MM.1S (cell line): ENCODE measurements around the gene VAV2.

Experiments
- DNase-seq: peaks from one replicate; pipeline ENCODE4 v3.0.0-alpha.2; 2015
- H2AFZ ChIP-seq: fragments of 300-600 bp; sonication (generic); 2 replicates; pipeline ENCODE4 v1.6.0; 2016; ENCODE audit warnings: antibody characterized with exemption, low read length
- H3F3A ChIP-seq: fragments of 300-600 bp; sonication (generic); 2 replicates; pipeline ENCODE4 v1.6.1; 2016; ENCODE audit warnings: mild to moderate bottlenecking, antibody characterized with exemption, low read length, moderate library complexity, mixed read lengths; ENCODE audit not compliant: insufficient read depth
- H3K27ac ChIP-seq: fragments of 300-600 bp; sonication (generic); 2 replicates; pipeline ENCODE4 v1.5.1; 2016; ENCODE audit warnings: mild to moderate bottlenecking, low read length
- H3K27me3 ChIP-seq: fragments of 300-600 bp; sonication (generic); replicated peaks from 2 replicates; pipeline ENCODE4 v1.6.0; 2016; ENCODE audit warnings: low read length; ENCODE audit not compliant: insufficient read depth
- H3K36me3 ChIP-seq: fragments of 300-600 bp; sonication (generic); replicated peaks from 2 replicates; pipeline ENCODE4 v1.6.1; 2016; ENCODE audit warnings: mild to moderate bottlenecking, low read length, mixed read lengths; ENCODE audit not compliant: insufficient read depth
- H3K4me1 ChIP-seq: fragments of 300-600 bp; sonication (generic); 2 replicates; pipeline ENCODE4 v1.6.1; 2016; ENCODE audit warnings: low read length, mixed read lengths
- H3K4me2 ChIP-seq: fragments of 300-600 bp; sonication (generic); 2 replicates; pipeline ENCODE4 v1.6.0; 2016; ENCODE audit warnings: low read depth, low read length
- H3K4me3 ChIP-seq: fragments of 300-600 bp; sonication (generic); 2 replicates; pipeline ENCODE4 v1.5.1; 2016; ENCODE audit warnings: low read length, mixed read lengths
- H3K79me2 ChIP-seq: fragments of 300-600 bp; sonication (generic); 2 replicates; pipeline ENCODE4 v1.6.1; 2016; ENCODE audit warnings: mixed run types, low read length, mixed read lengths
- H3K9ac ChIP-seq: fragments of 300-600 bp; sonication (generic); 2 replicates; pipeline ENCODE4 v1.6.1; 2016; ENCODE audit warnings: low read length, mixed read lengths
- H3K9me2 ChIP-seq: fragments of 300-600 bp; sonication (generic); replicated peaks from 2 replicates; pipeline ENCODE4 v1.6.1; 2016; ENCODE audit warnings: mild to moderate bottlenecking, low read length, mixed read lengths; ENCODE audit not compliant: insufficient read depth
- H3K9me3 ChIP-seq: fragments of 300-600 bp; sonication (generic); replicated peaks from 2 replicates; pipeline ENCODE4 v1.6.1; 2016; ENCODE audit warnings: mild to moderate bottlenecking, low read length, mixed read lengths; ENCODE audit not compliant: insufficient read depth
- H4K20me1 ChIP-seq: fragments of 300-600 bp; sonication (generic); 2 replicates; pipeline ENCODE4 v1.6.1; 2016; ENCODE audit warnings: mild to moderate bottlenecking, low read length, moderate library complexity, mixed read lengths; ENCODE audit not compliant: insufficient read depth
- EZH2 ChIP-seq: fragments of 300-600 bp; sonication (generic); optimal IDR thresholded peaks from 2 replicates; pipeline ENCODE3; 2017; ENCODE audit warnings: low read depth, mild to moderate bottlenecking, antibody characterized with exemption, low read length, mixed read lengths
- EZH2phosphoT487 ChIP-seq: fragments of 300-600 bp; sonication (generic); IDR thresholded peaks from 2 replicates; pipeline ENCODE4 v1.6.1; 2018; ENCODE audit warnings: antibody characterized with exemption, low read length
- TF ChIP-seq, protein P1 (sequence below): fragments of 300-600 bp; sonication (generic); IDR thresholded peaks from 2 replicates; pipeline ENCODE4 v1.5.1; 2016; ENCODE audit warnings: antibody characterized with exemption, low read length, mixed read lengths

Gene VAV2

DNA sequence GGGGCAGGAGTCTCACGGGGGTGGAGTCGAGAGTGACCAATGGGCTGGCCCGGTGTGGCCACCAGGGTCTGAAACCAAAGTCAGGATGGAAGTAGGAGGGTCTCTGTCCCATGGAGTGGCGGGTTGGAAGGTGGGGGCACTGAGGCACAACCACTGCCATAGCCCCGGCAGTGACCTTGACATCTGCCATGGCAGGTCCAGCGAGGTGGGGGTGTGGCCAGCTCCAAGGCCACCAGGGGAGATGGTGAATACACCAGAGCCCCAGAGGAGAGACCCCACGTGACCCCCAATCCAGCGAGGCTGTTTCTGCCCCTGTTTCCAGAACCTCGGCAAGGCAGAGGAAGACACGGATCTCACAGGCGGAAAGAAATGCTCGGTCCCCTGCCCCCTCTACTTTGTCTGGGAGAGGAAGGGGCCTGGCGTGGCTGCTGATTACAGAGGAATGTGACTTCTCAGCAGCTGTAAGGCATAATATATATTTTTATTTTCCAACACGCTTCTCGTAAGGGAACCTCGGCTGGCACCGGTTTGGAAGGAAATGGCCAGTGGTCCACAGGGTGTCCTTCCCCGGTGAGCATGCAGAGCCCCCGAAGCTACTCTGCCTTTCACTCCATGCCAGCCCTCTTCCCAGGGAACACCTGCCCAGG lies 148.2 kb downstream of the VAV2 start:
- no peaks in the 10 kb centered on the region for H3F3A ChIP-seq
- no peaks in the 10 kb centered on the region for H3K4me1 ChIP-seq
- peaks cover 39% of the 10 kb centered on the region for H3K27me3 ChIP-seq
- H3K4me3 ChIP-seq: no peak overlapping the region
- no peak overlapping the region for H3K9ac ChIP-seq
- H4K20me1 ChIP-seq: no peaks in the 10 kb centered on the region
- TF ChIP-seq, protein P1, sequence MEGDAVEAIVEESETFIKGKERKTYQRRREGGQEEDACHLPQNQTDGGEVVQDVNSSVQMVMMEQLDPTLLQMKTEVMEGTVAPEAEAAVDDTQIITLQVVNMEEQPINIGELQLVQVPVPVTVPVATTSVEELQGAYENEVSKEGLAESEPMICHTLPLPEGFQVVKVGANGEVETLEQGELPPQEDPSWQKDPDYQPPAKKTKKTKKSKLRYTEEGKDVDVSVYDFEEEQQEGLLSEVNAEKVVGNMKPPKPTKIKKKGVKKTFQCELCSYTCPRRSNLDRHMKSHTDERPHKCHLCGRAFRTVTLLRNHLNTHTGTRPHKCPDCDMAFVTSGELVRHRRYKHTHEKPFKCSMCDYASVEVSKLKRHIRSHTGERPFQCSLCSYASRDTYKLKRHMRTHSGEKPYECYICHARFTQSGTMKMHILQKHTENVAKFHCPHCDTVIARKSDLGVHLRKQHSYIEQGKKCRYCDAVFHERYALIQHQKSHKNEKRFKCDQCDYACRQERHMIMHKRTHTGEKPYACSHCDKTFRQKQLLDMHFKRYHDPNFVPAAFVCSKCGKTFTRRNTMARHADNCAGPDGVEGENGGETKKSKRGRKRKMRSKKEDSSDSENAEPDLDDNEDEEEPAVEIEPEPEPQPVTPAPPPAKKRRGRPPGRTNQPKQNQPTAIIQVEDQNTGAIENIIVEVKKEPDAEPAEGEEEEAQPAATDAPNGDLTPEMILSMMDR: no peak
- no peak for TF ChIP-seq EZH2
- TF ChIP-seq EZH2phosphoT487: no peak
- H3K36me3 ChIP-seq: no peaks in the 10 kb centered on the region
- DNase-seq: no peak
- no peak overlapping the region for H3K27ac ChIP-seq
- H3K79me2 ChIP-seq: no peaks in the 10 kb centered on the region
- no peaks in the 10 kb centered on the region for H3K9me3 ChIP-seq
- H3K4me2 ChIP-seq: no peak overlapping the region
- H3K9me2 ChIP-seq: no peaks in the 10 kb centered on the region
- H2AFZ ChIP-seq: no peak overlapping the region

DNA sequence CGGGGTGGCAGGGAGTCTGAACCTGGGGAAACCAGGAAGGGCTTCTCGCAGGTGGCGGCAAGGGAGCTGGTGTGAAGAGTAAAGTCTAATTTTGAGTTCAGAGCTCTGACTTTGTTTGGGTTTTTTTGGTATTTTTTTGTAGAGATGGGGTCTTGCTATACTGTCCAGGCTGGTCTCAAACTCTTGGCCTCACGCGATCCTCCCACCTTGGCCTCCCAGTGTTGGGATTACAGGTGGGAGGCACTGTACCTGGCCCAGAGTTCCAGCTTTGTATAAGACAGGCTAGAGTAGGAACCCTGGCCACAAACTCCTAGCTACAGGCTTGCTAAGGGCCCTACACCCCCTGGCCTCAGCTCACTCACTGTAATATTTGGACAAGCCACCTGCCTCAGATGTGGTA lies 148.9 kb downstream of the VAV2 start:
- Histone ChIP-seq H3K27me3 (peaks cover 35% of the 10 kb centered on the region), H3K9ac (no peak overlapping the region), H3K36me3 (no peaks in the 10 kb centered on the region), H3K79me2 (no peaks in the 10 kb centered on the region), H2AFZ (no peak overlapping the region), H4K20me1 (no peaks in the 10 kb centered on the region), H3F3A (no peaks in the 10 kb centered on the region), H3K4me1 (no peaks in the 10 kb centered on the region), H3K9me2 (no peaks in the 10 kb centered on the region), H3K4me3 (no peak overlapping the region), H3K27ac (no peak overlapping the region), H3K9me3 (no peaks in the 10 kb centered on the region), H3K4me2 (no peak overlapping the region)
- TF ChIP-seq, protein P1: no peak
- no peak for TF ChIP-seq EZH2phosphoT487
- TF ChIP-seq EZH2: no peak
- no peak for DNase-seq

DNA sequence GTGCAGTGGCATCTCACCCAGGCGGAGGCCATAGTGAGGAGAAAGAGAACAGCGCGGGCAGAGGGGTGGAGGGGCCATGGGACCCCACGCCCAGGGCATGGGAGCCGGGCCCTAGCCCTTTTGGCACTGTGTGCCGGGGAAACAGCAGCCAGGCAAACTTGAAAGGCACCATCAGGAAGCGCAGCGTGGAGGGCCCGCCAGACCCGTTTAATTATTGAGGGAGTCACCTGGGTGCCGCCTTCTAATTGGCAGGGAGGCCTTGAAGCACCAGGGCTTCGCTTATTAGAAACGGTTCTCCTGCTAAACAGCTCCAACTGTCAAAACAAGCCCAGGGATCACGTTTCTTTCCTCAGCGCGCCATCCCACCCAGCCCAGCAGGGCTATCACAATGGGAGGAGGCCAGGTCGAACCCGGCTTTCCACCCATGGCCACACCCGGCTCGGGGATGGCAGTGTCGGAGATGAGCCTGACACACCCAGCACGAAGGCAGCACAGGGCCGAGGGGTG lies 149.3 kb downstream of the VAV2 start:
- Histone ChIP-seq H3K4me2 (no peak overlapping the region), H3K79me2 (no peaks in the 10 kb centered on the region), H4K20me1 (no peaks in the 10 kb centered on the region), H3K9me3 (no peaks in the 10 kb centered on the region), H3K4me1 (no peaks in the 10 kb centered on the region), H3F3A (no peaks in the 10 kb centered on the region), H2AFZ (no peak overlapping the region), H3K27me3 (peaks cover 36% of the 10 kb centered on the region), H3K4me3 (no peak overlapping the region), H3K36me3 (no peaks in the 10 kb centered on the region), H3K27ac (no peak overlapping the region), H3K9me2 (no peaks in the 10 kb centered on the region), H3K9ac (no peak overlapping the region)
- TF ChIP-seq, protein P1: no peak
- TF ChIP-seq EZH2: no peak
- no peak for TF ChIP-seq EZH2phosphoT487
- no peak for DNase-seq
